Astrocyte (in vitro differentiated cells and primary cell): Measurements from ENCODE around the gene OTULINL.

Experiments
- CTCF ChIP-seq: IDR thresholded peaks from 2 replicates; pipeline ENCODE4 v1.5.1; 2011; ENCODE audit warnings: low read depth, mild to moderate bottlenecking, inconsistent platforms, low read length, moderate library complexity; ENCODE audit not compliant: insufficient read depth
- EZH2 ChIP-seq: IDR thresholded peaks from 2 replicates; pipeline ENCODE4 v1.6.1; 2012; ENCODE audit warnings: mild to moderate bottlenecking, low read length, inconsistent platforms; ENCODE audit not compliant: insufficient read depth

- no peak for TF ChIP-seq CTCF
- no peak for TF ChIP-seq EZH2
Measured at GRCh38 chr5:14581106-14581890, at the start of gene OTULINL.
